HEK293 (cell line): ENCODE results near the gene TNKS2.

Source experiments
- CTCF ChIA-PET: fragments of 350-600 bp; formaldehyde crosslinking; extraction: SDS; loops from one replicate; lab custom pipeline; 2021; ENCODE audit warnings: antibody characterized with exemption; lab: Yijun Ruan, JAX
- POLR2A ChIA-PET: fragments of 300-600 bp; formaldehyde crosslinking; extraction: SDS; loops from one replicate; lab custom pipeline; 2020; ENCODE audit warnings: antibody characterized with exemption, inconsistent platforms; lab: Yijun Ruan, JAX
- H3K27ac ChIP-seq: fragments of 200-500 bp; sonication (Bioruptor generic); 2 replicates; pipeline ENCODE4 v1.5.1; 2014; ENCODE audit warnings: low read depth, low read length, control low read depth, inconsistent platforms; ENCODE audit errors: extremely low read depth
- H3K36me3 ChIP-seq, 2 experiments: fragments of 200-500 bp in 1 of 2; sonication (Bioruptor generic) in 1 of 2; 1 replicate in 1 of 2; 2 replicates in 1 of 2; pipeline ENCODE4 v1.5.1; 2014 to 2017; ENCODE audit warnings: inconsistent platforms in 2 of 2, low read length in 2 of 2; ENCODE audit not compliant: control insufficient read depth in 2 of 2, insufficient read depth in 1 of 2
- H3K4me1 ChIP-seq: fragments of 200-500 bp; sonication (Bioruptor generic); 2 replicates; pipeline ENCODE4 v1.5.1; 2014; ENCODE audit warnings: mild to moderate bottlenecking, low read length, inconsistent platforms; ENCODE audit not compliant: control insufficient read depth, insufficient read depth
- H3K4me3 ChIP-seq: 2 replicates; pipeline ENCODE4 v1.5.1; 2011; ENCODE audit warnings: low read depth, mild to moderate bottlenecking, control low read depth, low read length, moderate library complexity
- H3K9me3 ChIP-seq: fragments of 200-500 bp; sonication (Bioruptor generic); 2 replicates; pipeline ENCODE4 v1.5.1; 2014; ENCODE audit warnings: low read depth, low read length, inconsistent platforms; ENCODE audit not compliant: control insufficient read depth, insufficient read depth
- CTCF ChIP-seq: fragments of 450-650 bp; formaldehyde crosslinking; IDR thresholded peaks from 2 replicates; pipeline ENCODE4 v1.5.1; 2016; ENCODE audit warnings: missing biosample characterization, missing genetic modification characterization
- FEZF1 ChIP-seq: fragments of 450-650 bp; formaldehyde crosslinking; IDR thresholded peaks from 2 replicates; pipeline ENCODE4 v1.5.1; 2016; ENCODE audit warnings: missing biosample characterization, missing genetic modification characterization
- GLI2 ChIP-seq: fragments of 450-650 bp; formaldehyde crosslinking; IDR thresholded peaks from 2 replicates; pipeline ENCODE4; 2017; ENCODE audit warnings: missing biosample characterization, missing genetic modification characterization, low read depth, borderline replicate concordance
- GLIS1 ChIP-seq: fragments of 450-650 bp; formaldehyde crosslinking; IDR thresholded peaks from 2 replicates; pipeline ENCODE4 v1.5.1; 2016; ENCODE audit warnings: missing biosample characterization, missing genetic modification characterization
- HOXD13 ChIP-seq: sonication (generic); formaldehyde crosslinking; IDR thresholded peaks from 2 replicates; pipeline ENCODE4 v1.8.0; 2022; ENCODE audit warnings: missing genetic modification reagents, borderline replicate concordance
- KLF16 ChIP-seq: fragments of 450-650 bp; formaldehyde crosslinking; IDR thresholded peaks from 2 replicates; pipeline ENCODE4 v1.5.1; 2017; ENCODE audit warnings: missing biosample characterization, missing genetic modification characterization
- KLF9 ChIP-seq: fragments of 450-650 bp; formaldehyde crosslinking; IDR thresholded peaks from 2 replicates; pipeline ENCODE4 v1.5.1; 2016; ENCODE audit warnings: missing biosample characterization, missing genetic modification characterization, low read depth
- MYNN ChIP-seq: fragments of 450-650 bp; formaldehyde crosslinking; IDR thresholded peaks from 2 replicates; pipeline ENCODE4 v1.5.1; 2016; ENCODE audit warnings: missing biosample characterization, missing genetic modification characterization, borderline replicate concordance
- MZF1 ChIP-seq: fragments of 450-650 bp; formaldehyde crosslinking; IDR thresholded peaks from 2 replicates; pipeline ENCODE4 v1.5.1; 2017; ENCODE audit warnings: missing biosample characterization, missing genetic modification characterization, borderline replicate concordance
- ZBTB1 ChIP-seq: fragments of 450-650 bp; formaldehyde crosslinking; IDR thresholded peaks from 2 replicates; pipeline ENCODE4 v1.5.1; 2016; ENCODE audit warnings: missing biosample characterization, missing genetic modification characterization
- ZBTB48 ChIP-seq: fragments of 450-650 bp; formaldehyde crosslinking; IDR thresholded peaks from 2 replicates; pipeline ENCODE4 v1.5.1; 2016; ENCODE audit warnings: missing biosample characterization, missing genetic modification characterization
- ZBTB7A ChIP-seq: fragments of 450-650 bp; formaldehyde crosslinking; IDR thresholded peaks from 2 replicates; pipeline ENCODE4 v1.5.1; 2016; ENCODE audit warnings: low read depth, missing biosample characterization, missing genetic modification characterization
- ZEB2 ChIP-seq: fragments of 450-650 bp; formaldehyde crosslinking; IDR thresholded peaks from 2 replicates; pipeline ENCODE4 v1.5.1; 2016; ENCODE audit warnings: missing biosample characterization, missing genetic modification characterization
- ZFHX2 ChIP-seq: fragments of 450-650 bp; formaldehyde crosslinking; conservative IDR thresholded peaks from 2 replicates; pipeline ENCODE4 v1.5.1; 2016; ENCODE audit warnings: missing biosample characterization, missing genetic modification characterization
- ZNF121 ChIP-seq: fragments of 450-650 bp; formaldehyde crosslinking; IDR thresholded peaks from 2 replicates; pipeline ENCODE4 v1.5.1; 2016; ENCODE audit warnings: missing biosample characterization, missing genetic modification characterization
- ZNF133 ChIP-seq: fragments of 450-650 bp; formaldehyde crosslinking; IDR thresholded peaks from 2 replicates; pipeline ENCODE4 v1.5.1; 2016; ENCODE audit warnings: missing biosample characterization, missing genetic modification characterization
- ZNF23 ChIP-seq: fragments of 450-650 bp; formaldehyde crosslinking; IDR thresholded peaks from 2 replicates; pipeline ENCODE4 v1.5.1; 2016; ENCODE audit warnings: missing biosample characterization, missing genetic modification characterization, borderline replicate concordance
- ZNF239 ChIP-seq: fragments of 450-650 bp; formaldehyde crosslinking; IDR thresholded peaks from 2 replicates; pipeline ENCODE4 v1.5.1; 2016; ENCODE audit warnings: missing biosample characterization, missing genetic modification characterization
- ZNF366 ChIP-seq: fragments of 450-650 bp; formaldehyde crosslinking; conservative IDR thresholded peaks from 2 replicates; pipeline ENCODE4 v1.5.1; 2016; ENCODE audit warnings: missing biosample characterization, missing genetic modification characterization
- ZNF510 ChIP-seq: fragments of 450-650 bp; formaldehyde crosslinking; IDR thresholded peaks from 2 replicates; pipeline ENCODE4 v1.5.1; 2018; ENCODE audit warnings: mild to moderate bottlenecking, missing genetic modification characterization, missing biosample characterization; ENCODE audit not compliant: insufficient replicate concordance
- ZNF521 ChIP-seq: fragments of 450-650 bp; formaldehyde crosslinking; IDR thresholded peaks from 2 replicates; pipeline ENCODE4 v1.5.1; 2017; ENCODE audit warnings: missing biosample characterization, mild to moderate bottlenecking, missing genetic modification characterization
- ZNF571 ChIP-seq: fragments of 450-650 bp; formaldehyde crosslinking; IDR thresholded peaks from 2 replicates; pipeline ENCODE4 v1.5.0; 2017; ENCODE audit warnings: missing biosample characterization, missing genetic modification characterization
- ZNF580 ChIP-seq: fragments of 450-650 bp; formaldehyde crosslinking; IDR thresholded peaks from 2 replicates; pipeline ENCODE4 v1.5.1; 2016; ENCODE audit warnings: missing biosample characterization, missing genetic modification characterization
- ZNF624 ChIP-seq: fragments of 450-650 bp; formaldehyde crosslinking; IDR thresholded peaks from 2 replicates; pipeline ENCODE4 v1.5.1; 2017; ENCODE audit warnings: missing biosample characterization, missing genetic modification characterization
- ZNF658 ChIP-seq: fragments of 450-650 bp; formaldehyde crosslinking; IDR thresholded peaks from 2 replicates; pipeline ENCODE4; 2016; ENCODE audit warnings: missing biosample characterization, missing genetic modification characterization
- ZNF830 ChIP-seq: fragments of 450-650 bp; IDR thresholded peaks from 2 replicates; pipeline ENCODE4 v1.5.0; 2018; ENCODE audit warnings: missing biosample characterization, missing genetic modification characterization, low read depth, mild to moderate bottlenecking, moderate library complexity
- ZSCAN18 ChIP-seq: fragments of 450-650 bp; formaldehyde crosslinking; IDR thresholded peaks from 2 replicates; pipeline ENCODE4 v1.5.1; 2016; ENCODE audit warnings: missing biosample characterization, missing genetic modification characterization

The TNKS2 gene

GRCh38 chr10:91909117-91909677, 111.0 kb downstream of the TNKS2 start, which contains the start of gene FGFBP3 (continued):
- no peak for TF ChIP-seq ZNF121 (tag by site-specific recombination)
- no peak for TF ChIP-seq ZNF830
- no peak for TF ChIP-seq KLF9 (tag by site-specific recombination)
- TF ChIP-seq ZNF658 (tag by site-specific recombination): no peak
- peak; percentile 38; the same call in 1 of the 2 replicates for TF ChIP-seq MZF1
- peak; percentile 68 for TF ChIP-seq ZNF366
- no peak for TF ChIP-seq ZBTB1 (tag by site-specific recombination)
- TF ChIP-seq ZNF510: no peak
- no peak for TF ChIP-seq ZNF571
- TF ChIP-seq ZSCAN18 (tag by site-specific recombination): no peak
- no peak for TF ChIP-seq ZNF23 (tag by site-specific recombination)
- no peak for TF ChIP-seq ZNF521 (tag by site-specific recombination)
- TF ChIP-seq ZEB2 (tag by site-specific recombination): 0 out of 2 replicates have a peak, but pooled peaks have one; percentile 42
- no peak for TF ChIP-seq GLIS1 (tag by site-specific recombination)
- no peak for TF ChIP-seq ZNF239 (tag by site-specific recombination)
- TF ChIP-seq KLF16 (tag by site-specific recombination): no peak
- 0 out of 2 replicates have a peak, but pooled peaks have one; percentile 41 for TF ChIP-seq HOXD13 (CRISPR knock-in tag)
- no peak for TF ChIP-seq ZBTB48 (tag by site-specific recombination)
- TF ChIP-seq ZNF580 (tag by site-specific recombination): peak; percentile 62; the same call in 1 of the 2 replicates
- TF ChIP-seq ZBTB7A: no peak
- no peak; the same call in 1 of the 2 replicates for TF ChIP-seq CTCF
- TF ChIP-seq, all 188 proteins: peak for 32

- H3K4me3 ChIP-seq: no peak overlapping the region
- H3K4me1 ChIP-seq: peaks cover 2% of the 10 kb centered on the region; the same call in 1 of the 2 replicates
- ChIA-PET POLR2A (no interaction called here), CTCF (interaction anchor here (0.6 to 1.3 kb wide), 7 partner anchors 9 to 613 kb away, joined by 3 to 6 read pairs (median 4); no protein-coding TSS in a partner anchor)
- H3K9me3 ChIP-seq: no peaks in the 10 kb centered on the region
- TF ChIP-seq ZFHX2 (tag by site-specific recombination): no peak
- no peak for TF ChIP-seq ZNF133 (tag by site-specific recombination)
- TF ChIP-seq GLI2 (tag by site-specific recombination): no peak
- TF ChIP-seq MYNN (tag by site-specific recombination): no peak
- no peak for TF ChIP-seq ZNF624 (tag by site-specific recombination)
- TF ChIP-seq FEZF1 (tag by site-specific recombination): no peak
- no peak overlapping the region for H3K27ac ChIP-seq
- peaks cover 0 to 3% of the 10 kb centered on the region in 2 experiments; a peak in 1 of 3 replicates for H3K36me3 ChIP-seq
These were observed 112.2 kb downstream of the TNKS2 start for GRCh38 chr10:91910467-91910866.
